Loucy (cell line): ENCODE results near the gene BCL2L13.

Experiments
- CTCF ChIP-seq: fragments of 200-600 bp; sonication (generic); conservative IDR thresholded peaks from 2 replicates; pipeline ENCODE4 v1.5.1; 2014; ENCODE audit warnings: mild to moderate bottlenecking, antibody characterized with exemption, low read length
- EZH2phosphoT487 ChIP-seq: fragments of 200-600 bp; IDR thresholded peaks from 2 replicates; pipeline ENCODE4 v1.6.1; 2018; ENCODE audit warnings: antibody characterized with exemption, mild to moderate bottlenecking, moderate library complexity, borderline replicate concordance

- TF ChIP-seq EZH2phosphoT487 (no peak), CTCF (no peak)
These were observed 68.4 kb downstream of the BCL2L13 start for GRCh38 chr22:17706947-17707346.
